HG03103 (cell line): Measurements from ENCODE around the gene SMC2.

Experiments
- ATAC-seq: cut with Tn5 transposase; IDR thresholded peaks from one replicate; pipeline ENCODE4 v1.9.1; 2021; ENCODE audit warnings: low read depth; ENCODE audit not compliant: unreplicated experiment

Gene SMC2

GRCh38 chr9:104099630-104100029, 5.5 kb downstream of the SMC2 start:
- ATAC-seq = no peak

- ATAC-seq = no peak
These were observed 10.3 kb downstream of the SMC2 start for GRCh38 chr9:104104360-104104759.

- ATAC-seq = no peak
These were observed 13.7 kb downstream of the SMC2 start for GRCh38 chr9:104107799-104108198.

- ATAC-seq = no peak
These were observed 14.2 kb downstream of the SMC2 start for GRCh38 chr9:104108315-104108714.

- ATAC-seq = no peak
These were observed 16.4 kb downstream of the SMC2 start for GRCh38 chr9:104110509-104110908.

GRCh38 chr9:104118916-104119315, 24.8 kb downstream of the SMC2 start:
- no peak for ATAC-seq

- ATAC-seq = no peak
These were observed 26.9 kb downstream of the SMC2 start for GRCh38 chr9:104121022-104121421.

- ATAC-seq = no peak
These were observed 44.2 kb downstream of the SMC2 start for GRCh38 chr9:104138243-104138868.

GRCh38 chr9:104142799-104143549, 48.9 kb downstream of the SMC2 start:
- ATAC-seq = no peak

- no peak for ATAC-seq
These were observed 49.4 kb downstream of the SMC2 start for GRCh38 chr9:104143550-104143910.

GRCh38 chr9:104144336-104144735, 50.2 kb downstream of the SMC2 start:
- no peak for ATAC-seq

- ATAC-seq = no peak
These were observed 79.0 kb downstream of the SMC2 start for GRCh38 chr9:104173067-104173466.

GRCh38 chr9:104177003-104177611, 83.0 kb downstream of the SMC2 start:
- no peak for ATAC-seq

- ATAC-seq = peak; percentile 62
These were observed 83.6 kb downstream of the SMC2 start for GRCh38 chr9:104177676-104178075.
